RWPE1 (cell line): ENCODE measurements around the gene BCKDK.
A peak's percentile ranks its signal among the peaks of the same experiment; 100 is the strongest.

Experiments used
- CTCF ChIA-PET: fragments of 350-600 bp; sonication (Branson Sonifier 250); formaldehyde crosslinking; extraction: SDS; loops from one replicate; lab custom pipeline; 2021; lab: Yijun Ruan, JAX
- POLR2A ChIA-PET: fragments of 400-600 bp; formaldehyde crosslinking; extraction: SDS; loops from one replicate; lab custom pipeline; 2020; ENCODE audit warnings: antibody characterized with exemption; ENCODE audit not compliant: low non-redundant PET; lab: Yijun Ruan, JAX
- DNase-seq: peaks from one replicate; pipeline ENCODE4 v3.0.0; 2012; ENCODE audit warnings: low spot score
- H3K27ac ChIP-seq: fragments of 450-650 bp; 2 replicates; pipeline ENCODE4 v1.5.1; 2017
- CTCF ChIP-seq: fragments of 450-650 bp; conservative IDR thresholded peaks from 2 replicates; pipeline ENCODE4 v1.5.1; 2017; ENCODE audit warnings: low read depth, mild to moderate bottlenecking

BCKDK gene

DNA sequence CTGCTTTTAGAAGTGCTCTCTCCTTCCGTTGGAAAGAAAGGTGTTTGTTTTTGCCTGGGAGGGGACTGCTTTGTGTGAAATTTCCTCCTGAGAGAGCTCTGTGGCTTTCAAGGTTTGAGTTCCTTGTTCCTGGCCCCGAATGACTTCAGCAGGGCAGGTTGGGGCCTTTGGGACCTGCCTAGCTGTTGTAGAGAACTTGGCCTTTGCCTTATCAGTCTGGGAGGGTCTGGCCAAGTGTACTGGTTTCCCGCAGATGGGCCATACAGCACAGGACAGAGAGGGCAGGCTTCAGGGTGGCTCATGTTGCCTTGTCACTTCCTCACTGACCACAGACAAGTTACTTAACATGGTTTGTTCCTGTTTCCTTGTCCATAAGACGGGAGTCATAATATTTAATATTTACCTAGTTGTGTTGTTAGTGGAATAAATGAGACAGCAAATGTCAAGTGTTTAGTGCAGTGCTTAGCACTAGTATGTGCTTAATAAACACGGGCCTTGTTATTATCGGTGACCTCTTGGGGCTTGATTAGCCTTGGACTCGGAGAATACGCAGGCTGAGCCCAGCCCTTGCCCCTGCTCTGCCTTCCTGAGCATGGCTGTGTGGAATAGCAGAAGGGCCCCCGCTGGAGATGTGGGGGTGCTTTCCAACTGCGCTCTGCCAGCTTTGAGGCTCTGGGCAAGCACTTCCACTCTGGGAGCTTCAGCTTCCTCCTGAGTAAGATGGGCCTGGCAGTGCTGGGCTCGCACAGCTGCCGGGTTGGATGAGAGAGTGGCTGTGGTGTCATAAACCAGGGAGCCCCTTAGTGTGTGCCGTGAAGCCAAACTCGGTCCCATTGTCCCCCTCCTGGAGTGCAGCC lies 20.8 kb downstream of the BCKDK start:
- POLR2A ChIA-PET, result interaction anchor here (0.5 to 1.5 kb wide), 2 partner anchors 11 to 12 kb away, joined by 4 to 5 read pairs; partner anchors contain the start of gene KAT8

DNA sequence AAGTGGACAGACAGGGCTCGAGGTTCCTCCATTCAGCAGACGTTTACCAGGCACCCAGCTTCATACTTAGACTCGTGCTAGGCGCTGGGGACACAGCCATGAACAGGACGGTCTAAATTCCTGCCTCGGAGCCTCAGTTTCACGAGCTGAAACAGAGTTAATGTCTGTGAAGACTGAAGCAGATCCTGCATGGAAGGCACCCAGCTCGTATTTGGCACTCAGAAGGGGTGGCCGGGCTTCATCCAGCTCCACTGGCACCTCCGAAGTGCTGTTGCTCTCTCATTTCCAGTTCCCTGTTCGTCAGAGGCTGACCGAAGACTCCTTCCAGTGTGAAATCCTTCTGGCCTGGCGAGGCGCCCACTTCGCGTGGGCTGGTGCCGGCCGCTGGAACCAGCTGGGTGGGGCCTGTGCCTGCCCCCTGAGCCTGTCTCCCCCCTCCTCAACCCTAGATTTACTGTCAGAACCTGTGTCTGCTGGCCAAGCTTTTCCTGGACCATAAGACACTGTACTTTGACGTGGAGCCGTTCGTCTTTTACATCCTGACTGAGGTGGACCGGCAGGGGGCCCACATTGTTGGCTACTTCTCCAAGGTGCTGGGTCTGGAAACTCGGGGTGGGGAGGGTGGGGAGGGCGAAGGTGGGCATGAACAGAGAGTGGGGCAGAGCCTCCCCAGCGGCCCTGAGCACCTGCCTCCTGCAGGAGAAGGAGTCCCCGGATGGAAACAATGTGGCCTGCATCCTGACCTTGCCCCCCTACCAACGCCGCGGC lies 21.6 kb downstream of the BCKDK start:
- DNase-seq, result no peak
- peak overlapping the region; percentile 98 for H3K27ac ChIP-seq
- TF ChIP-seq CTCF, result no peak
- ChIA-PET CTCF (no interaction called here), POLR2A (interaction anchor here (1.5 to 2.2 kb wide), 2 partner anchors 12 kb away, joined by 5 to 15 read pairs; partner anchors contain the start of gene KAT8)

More for the DNA sequence above, 20.8 kb downstream of the BCKDK start:
- DNase-seq, result no peak
- CTCF ChIA-PET, result no interaction called here
- peak overlapping the region; percentile 98 for H3K27ac ChIP-seq
- no peak for TF ChIP-seq CTCF

DNA sequence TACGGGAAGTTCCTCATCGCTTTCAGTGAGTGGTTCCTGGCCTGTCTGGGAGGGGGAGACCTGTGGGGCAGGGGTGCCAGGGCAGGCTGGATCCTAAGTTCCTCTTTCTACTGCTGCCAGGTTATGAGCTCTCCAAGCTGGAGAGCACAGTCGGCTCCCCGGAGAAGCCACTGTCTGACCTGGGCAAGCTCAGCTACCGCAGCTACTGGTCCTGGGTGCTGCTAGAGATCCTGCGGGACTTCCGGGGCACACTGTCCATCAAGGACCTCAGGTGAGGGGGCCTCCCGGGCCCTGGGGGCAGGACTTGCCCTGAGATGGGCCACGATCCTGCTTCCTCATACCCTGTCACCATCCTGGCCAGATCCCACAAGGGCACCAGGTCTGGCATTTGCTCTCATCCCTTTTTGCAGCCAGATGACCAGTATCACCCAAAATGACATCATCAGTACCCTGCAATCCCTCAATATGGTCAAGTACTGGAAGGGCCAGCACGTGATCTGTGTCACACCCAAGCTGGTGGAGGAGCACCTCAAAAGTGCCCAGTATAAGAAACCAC lies 22.2 kb downstream of the BCKDK start:
- TF ChIP-seq CTCF, result no peak
- H3K27ac ChIP-seq, result peak overlapping the region; percentile 98
- POLR2A ChIA-PET, result interaction anchor here (0.6 to 2.2 kb wide), 3 partner anchors 12 to 154 kb away, joined by 4 to 15 read pairs (median 8); partner anchors contain the start of gene KAT8
- CTCF ChIA-PET, result no interaction called here
- DNase-seq, result no peak

DNA sequence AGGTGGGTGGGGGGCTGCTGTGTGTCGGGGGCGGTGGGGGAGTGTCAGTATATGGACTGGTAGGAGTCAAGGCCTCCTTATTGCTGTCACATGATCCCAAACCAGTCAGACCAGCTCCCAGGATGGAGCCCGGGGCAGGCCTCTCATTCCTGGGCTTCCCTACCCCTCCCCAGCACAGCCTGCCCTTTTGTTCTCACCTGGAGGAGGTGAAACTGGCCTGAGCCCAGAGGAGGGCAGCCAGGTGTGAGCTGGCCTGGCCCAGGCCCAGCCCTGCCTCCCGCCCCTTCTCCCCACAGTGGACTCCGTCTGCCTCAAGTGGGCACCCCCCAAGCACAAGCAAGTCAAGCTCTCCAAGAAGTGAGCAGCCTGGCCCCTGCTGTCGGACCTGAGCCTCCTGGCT lies 22.7 kb downstream of the BCKDK start:
- peak; percentile 85 for DNase-seq
- ChIA-PET POLR2A (interaction anchor here (0.6 to 2.2 kb wide), 4 partner anchors 11 to 155 kb away, joined by 4 to 15 read pairs (median 6); partner anchors contain the start of gene KAT8), CTCF (no interaction called here)
- no peak for TF ChIP-seq CTCF
- peak overlapping the region; percentile 98 for H3K27ac ChIP-seq

- peak overlapping the region; percentile 98 for H3K27ac ChIP-seq
- DNase-seq, result no peak
- ChIA-PET CTCF (interaction anchor here (0.9 kb wide), 1 partner anchor 11 kb away, joined by 4 read pairs; no protein-coding TSS in a partner anchor), POLR2A (interaction anchor here (0.6 to 2.2 kb wide), 3 partner anchors 11 to 14 kb away, joined by 5 to 15 read pairs (median 8); partner anchors contain the start of gene KAT8)
- TF ChIP-seq CTCF, result no peak
Measured at GRCh38 chr16:31131416-31131815, 23.2 kb downstream of the BCKDK start.
